Hypothalamus (tissue), 51 donors: ENCODE results near the gene THAP12.
A peak's percentile ranks its signal among the peaks of the same experiment; 100 is the strongest.
"Not testable (repeated sequence)": the region's sequence is repeated elsewhere in the genome, so short reads cannot be mapped to it uniquely, and the experiment has no call there.

Experiments
- DNase-seq, 51 donors: peaks; one replicate each; lab custom pipeline; 2025; lab: John Stamatoyannopoulos, UW

Gene THAP12

DNA sequence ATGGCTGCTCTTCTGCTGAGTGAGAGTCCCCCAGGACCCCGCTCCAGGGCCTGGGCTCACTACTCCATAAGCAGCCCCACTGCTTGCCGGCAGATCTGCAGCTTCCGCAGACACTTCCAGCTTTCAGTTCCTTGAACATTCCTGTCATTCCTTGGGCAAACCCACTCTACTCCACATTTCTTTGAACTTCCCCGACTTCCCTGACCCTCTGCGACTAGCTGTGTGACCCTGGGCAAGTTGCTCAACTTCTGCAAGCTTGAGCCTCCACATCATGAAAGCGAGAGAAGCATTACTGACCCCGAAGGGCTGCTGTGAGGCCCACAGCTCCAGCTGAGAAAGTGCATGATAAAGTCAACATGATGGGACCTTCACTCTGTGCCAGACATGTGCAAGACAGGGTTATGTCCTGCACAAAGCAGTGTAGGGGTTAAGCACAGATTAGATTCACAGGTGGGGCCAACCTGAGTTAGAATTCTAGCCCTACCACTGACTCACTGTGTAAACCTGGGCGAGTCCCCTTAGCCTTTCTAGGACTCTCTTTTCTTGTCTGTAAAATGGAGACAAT, 51.8 kb downstream of the THAP12 start:
- no peak for DNase-seq

DNA sequence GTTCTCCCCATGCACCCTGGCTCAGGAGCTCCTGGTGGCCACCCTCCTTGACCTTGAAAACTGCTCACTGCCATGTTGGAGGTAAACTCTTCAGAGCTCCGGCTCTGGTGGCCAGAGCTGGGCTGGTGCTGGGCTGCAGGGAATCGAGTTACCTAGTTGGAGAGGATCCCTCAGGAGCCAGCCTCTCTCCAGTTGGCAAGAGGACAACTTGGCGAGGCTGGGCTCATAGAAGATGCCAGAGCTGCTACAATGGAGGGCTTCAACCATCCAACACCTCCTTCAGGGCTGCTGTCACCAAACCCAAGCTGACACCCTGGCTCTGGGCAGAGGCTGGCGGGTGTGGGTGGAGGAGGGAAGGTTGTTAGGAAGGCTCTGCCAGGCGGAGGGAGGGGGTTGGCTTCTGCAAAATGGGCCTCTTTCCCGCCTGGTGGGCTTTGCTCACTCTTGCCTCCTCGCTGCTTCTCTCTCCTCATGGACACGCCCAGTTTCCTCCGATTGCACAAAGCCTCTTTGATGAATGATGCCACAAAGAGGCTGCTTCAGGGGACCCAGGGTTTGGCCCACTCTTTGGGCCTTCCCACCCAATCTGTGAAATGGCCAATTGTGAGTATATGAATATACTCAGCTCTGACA, 53.1 kb downstream of the THAP12 start:
- no peak for DNase-seq

DNA sequence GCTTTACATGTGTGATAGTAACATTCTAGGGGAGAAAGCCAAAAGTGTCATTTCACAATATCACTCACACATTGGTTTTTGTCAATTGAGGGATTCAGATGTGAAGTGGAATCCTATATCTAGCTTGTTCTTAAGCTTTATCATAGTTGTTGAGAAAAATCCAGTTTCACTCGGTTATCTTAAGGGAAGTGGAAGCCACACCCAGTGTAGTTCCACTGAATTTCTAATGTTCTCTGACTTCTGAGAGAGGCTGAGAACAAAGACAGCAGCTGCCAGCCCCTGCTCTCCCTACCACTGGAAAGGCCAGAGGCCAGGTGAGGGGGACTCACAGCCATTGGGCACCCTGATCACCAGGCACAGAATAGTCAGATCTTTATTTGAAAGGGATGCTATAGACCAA, 53.7 kb downstream of the THAP12 start:
- DNase-seq = no peak

GRCh38 chr11:76325185-76325584, 55.7 kb downstream of the THAP12 start:
- DNase-seq = no peak

- DNase-seq = no peak
Measured at GRCh38 chr11:76323804-76324203, 57.1 kb downstream of the THAP12 start.

GRCh38 chr11:76323375-76323774, 57.6 kb downstream of the THAP12 start:
- DNase-seq = not testable (repeated sequence)

GRCh38 chr11:76322942-76323341, 58.0 kb downstream of the THAP12 start:
- DNase-seq = no peak

GRCh38 chr11:76322540-76322939, 58.4 kb downstream of the THAP12 start:
- DNase-seq = no peak

DNA sequence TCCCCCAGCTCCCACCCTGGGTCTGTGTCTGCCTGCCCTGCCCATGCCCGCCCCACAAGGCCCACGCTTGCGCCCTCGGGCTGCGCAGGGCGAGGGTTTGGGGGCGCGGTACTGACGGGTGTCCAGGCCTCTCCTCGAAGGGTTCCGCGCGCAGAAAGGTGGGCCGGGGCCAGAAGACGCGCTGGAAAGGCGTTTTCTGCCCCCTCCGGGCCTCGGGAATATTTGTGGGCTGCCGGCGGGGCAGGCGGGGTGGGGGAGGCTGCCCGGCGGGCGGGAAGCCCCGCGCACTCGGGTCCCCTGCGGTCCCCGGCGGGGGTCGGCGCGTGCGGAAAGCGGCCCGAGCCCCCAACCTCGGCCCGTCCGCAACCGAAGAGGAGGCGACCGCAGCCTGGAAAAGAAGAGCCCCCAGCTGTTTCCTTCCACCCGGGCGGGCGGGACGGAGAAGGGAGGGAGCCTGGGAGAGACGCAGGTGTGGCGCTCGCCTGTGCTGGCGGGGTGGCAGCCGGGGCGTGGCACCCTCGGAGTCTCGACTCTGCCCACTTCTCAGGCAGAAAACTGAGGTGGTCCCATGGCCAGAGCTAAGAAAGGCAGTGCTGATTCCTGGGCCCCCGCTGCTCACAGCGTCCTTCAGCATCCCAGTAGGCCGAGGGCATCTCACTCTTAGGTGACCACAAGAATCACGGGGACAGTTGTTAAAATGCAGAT, 59.0 kb downstream of the THAP12 start:
- DNase-seq = no peak

- DNase-seq = no peak
Measured at GRCh38 chr11:76321340-76321739, 59.6 kb downstream of the THAP12 start.

GRCh38 chr11:76320929-76321328, 60.0 kb downstream of the THAP12 start:
- DNase-seq = no peak

DNA sequence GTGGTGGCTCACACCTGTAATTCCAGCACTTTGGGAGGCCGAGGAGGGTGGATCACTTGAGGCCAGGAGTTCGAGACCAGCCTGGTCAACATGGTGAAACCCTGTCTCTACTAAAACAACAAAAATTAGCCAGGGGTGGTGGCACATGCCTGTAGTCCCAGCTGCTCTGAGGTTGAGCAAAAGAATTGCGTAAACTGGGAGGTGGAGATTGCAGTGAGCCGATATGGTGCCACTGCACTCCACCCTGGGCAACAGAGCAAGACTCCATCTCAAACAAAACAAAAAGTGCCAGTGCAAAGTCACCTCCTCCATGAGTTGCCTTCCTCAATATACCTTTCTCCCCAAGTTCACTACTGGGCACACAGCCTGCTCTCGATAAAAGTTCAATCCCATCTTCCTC, 61.1 kb downstream of the THAP12 start:
- not testable (repeated sequence) for DNase-seq

DNA sequence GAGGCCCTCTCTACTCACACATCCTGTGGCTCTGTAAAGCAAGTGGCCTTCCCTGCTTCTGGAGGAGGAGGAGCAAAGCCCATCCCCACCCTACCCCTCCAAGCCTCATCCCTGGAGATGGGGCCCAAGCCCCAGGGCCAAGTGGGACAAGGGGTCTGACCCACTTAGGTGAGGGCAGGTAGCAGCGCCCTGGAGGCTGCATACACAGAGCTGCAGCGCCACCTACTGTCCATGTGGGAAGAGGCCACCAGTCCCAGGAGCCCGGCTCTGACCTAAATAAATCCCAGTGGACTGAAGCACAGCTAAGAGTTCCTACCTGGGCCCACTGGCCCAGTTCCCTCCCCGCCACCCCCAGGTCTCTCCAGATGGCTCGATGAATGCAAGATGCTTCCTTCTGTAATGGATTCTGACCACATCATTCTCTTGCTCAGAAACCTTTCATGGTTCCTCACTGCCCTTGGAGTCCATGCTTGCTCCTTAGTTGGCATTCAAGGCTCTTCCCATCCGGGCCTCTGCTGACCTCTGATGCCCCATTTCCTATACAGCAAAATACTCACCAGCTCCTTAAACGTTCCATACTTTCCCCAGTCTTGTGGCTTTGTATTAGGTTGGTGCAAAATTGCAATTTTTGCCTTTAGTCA, 62.1 kb downstream of the THAP12 start:
- peak in 50 of 51 donors; percentile 2 to 86 (median 52) for DNase-seq

GRCh38 chr11:76317296-76317695, 63.6 kb downstream of the THAP12 start:
- DNase-seq = no peak

- DNase-seq = no peak
Measured at GRCh38 chr11:76316726-76317125, 64.2 kb downstream of the THAP12 start.

DNA sequence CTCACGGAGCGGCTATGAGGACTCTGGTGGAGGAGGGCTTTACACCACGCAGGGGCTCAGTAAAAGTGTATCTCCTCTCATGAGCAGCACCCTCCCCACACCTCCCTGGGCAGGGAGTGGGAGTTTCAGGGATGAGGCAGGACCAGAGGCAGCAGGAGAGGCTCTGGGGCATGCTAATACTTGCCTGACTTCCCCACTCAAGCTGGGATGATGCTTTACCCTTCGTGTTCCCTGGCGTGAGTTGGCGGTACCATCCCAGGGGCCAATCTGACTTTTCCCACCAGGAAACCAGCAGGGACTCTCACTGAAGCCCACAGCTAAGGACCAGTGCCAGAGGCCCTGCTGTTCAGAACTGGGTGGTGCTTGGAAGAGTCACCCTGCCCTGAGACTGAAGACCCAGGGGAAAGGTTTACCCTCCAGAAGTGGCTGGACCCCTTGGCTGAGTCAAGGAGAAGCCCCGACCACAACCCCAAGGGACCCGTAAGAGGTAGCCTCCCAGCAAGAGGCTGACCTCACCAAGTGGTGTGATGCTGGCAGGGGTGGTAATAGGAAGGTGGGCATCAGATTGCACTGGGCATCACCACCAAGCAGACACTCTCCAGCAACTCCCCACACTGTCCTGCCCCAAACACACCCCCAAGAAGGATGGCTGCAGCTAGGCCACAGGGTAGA, 65.6 kb downstream of the THAP12 start:
- DNase-seq = no peak

DNA sequence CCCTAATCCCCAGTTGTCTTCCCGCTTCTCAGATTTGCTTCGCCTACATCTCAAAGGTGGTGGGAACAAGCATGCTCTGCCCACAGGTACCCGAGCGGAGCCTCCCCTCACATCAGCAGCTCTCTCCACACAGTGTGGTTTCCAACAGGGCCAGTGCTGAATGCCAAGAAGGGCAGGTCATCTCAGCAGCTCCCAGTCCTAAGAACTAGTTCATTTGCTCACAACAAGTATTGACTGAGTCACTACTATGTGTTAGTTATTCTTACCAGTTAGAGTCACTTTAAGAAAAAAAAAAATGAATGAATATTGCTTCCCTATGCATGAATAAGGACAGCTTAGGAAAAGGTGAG, 66.2 kb downstream of the THAP12 start:
- DNase-seq = no peak

DNA sequence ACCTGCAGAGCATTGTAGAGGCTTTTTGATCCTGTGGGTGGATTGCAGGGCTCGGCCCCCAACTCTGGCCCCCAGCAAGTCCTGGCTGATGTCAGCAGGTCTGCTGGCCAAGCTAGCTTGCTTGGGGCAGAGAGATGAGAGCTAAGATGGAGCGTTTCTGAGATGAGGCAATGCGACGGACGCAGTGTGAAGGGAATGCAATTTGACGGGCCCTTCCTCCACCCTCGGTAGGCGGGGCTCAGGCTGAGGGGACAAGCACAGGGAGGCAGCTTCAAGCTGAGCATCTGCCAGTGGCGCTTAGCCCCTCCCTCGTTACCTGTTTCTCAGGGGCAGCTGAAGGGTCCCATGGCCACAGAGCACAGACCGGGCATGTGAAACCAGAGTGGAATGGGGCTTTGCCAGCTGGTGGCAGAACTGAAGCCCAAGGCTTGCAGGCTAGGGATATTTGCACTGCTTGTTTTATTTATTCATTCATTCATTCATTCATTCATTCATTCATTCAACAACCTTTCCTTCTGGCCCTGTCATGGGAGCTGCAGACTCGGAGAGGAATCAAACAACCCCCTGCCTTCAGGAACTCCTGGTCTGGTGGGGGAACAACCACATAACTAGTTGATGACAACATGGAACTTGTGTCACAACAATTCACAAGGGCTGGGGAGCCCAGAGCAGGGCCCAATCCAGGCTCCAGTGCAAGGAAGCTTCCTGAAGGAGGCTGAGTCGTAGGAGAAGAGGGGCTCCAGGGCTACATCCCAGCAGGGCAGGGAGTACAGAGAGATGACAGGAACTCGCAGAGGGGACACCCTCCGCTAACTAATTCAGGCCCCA, 66.8 kb downstream of the THAP12 start:
- DNase-seq = no peak

- no peak for DNase-seq
Measured at GRCh38 chr11:76313271-76313670, 67.7 kb downstream of the THAP12 start.

DNA sequence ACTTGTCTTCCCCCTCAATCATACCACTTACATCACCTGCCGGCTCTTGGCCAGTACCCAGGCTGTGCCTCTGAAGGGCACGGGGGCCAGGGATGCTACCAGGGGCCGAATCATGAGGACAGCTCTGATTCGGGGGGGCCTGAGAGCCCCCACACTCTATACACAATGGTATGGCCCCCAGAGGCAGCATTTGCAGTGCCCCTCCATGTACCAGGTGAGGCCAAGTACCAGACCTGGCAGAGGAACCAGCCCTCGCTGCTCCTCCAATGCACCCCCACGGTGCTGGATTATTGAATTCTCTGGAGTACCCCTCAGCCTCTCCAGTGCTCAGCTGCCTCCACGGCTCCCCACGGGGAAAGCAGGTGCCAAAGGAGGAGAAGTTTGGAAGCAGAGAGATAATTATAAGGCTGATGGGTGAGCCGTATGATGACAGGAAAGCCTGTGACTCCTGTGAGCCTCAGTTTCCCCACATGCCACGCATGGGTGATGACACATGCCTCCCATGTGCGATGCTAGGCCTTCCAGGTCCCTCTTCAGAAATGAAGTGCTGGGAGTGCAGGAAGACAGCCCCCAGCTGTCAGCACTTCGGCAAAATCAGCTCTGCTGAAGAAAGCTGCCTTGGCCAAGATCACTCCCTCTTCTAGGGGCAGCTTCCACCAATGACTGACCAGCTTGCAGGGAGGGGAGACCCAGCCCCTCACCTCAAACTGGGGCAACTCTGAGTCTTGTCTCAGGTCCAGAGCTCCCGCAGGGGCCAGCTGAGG, 69.9 kb downstream of the THAP12 start:
- no peak for DNase-seq
